Gastrocnemius medialis (tissue), 4 donors: Measurements from ENCODE around the gene SKA2. TPM values are rescaled to one million over a fixed set of nuclear protein-coding genes. Genes with fewer than 3 reads are reported as not detected.

ENCODE experiments used
- ATAC-seq, 2 donors: fragments of 150-250 bp; one replicate each; pipeline ENCODE4 v1.9.1; 2016
- DNase-seq, 2 donors: peaks; one replicate each; pipeline ENCODE4 v3.0.0-alpha.2; 2019
- H3K27ac ChIP-seq, 4 donors: fragments of 200-600 bp; sonication (generic); 1 replicate in 1 of 4; 2 replicates in 3 of 4; pipeline ENCODE4 v1.5.1; 2016 to 2018; ENCODE audit warnings: mild to moderate bottlenecking in 2 of 4, moderate library complexity in 1 of 4
- H3K27me3 ChIP-seq, 3 donors: fragments of 200-600 bp; sonication (generic) in 2 of 3; 1 replicate in 1 of 3; 2 replicates in 2 of 3; pipeline versions ENCODE4 v1.5.1 to v1.6.0; 2016 to 2019; ENCODE audit warnings: mild to moderate bottlenecking in 1 of 3, moderate library complexity in 1 of 3
- H3K36me3 ChIP-seq, 2 donors: fragments of 200-600 bp; sonication (generic) in 1 of 2; one replicate each; pipeline ENCODE4 v1.5.1; 2017 to 2018
- H3K4me1 ChIP-seq, 2 donors: fragments of 200-600 bp; sonication (generic) in 1 of 2; one replicate each; pipeline ENCODE4 v1.5.1; 2016 to 2017; ENCODE audit warnings: mild to moderate bottlenecking in 2 of 2
- H3K4me3 ChIP-seq, 4 donors: fragments of 200-600 bp; sonication (generic) in 3 of 4; 1 replicate in 1 of 4; 2 replicates in 3 of 4; pipeline ENCODE4 v1.5.1; 2016 to 2019; ENCODE audit warnings: mild to moderate bottlenecking in 2 of 4
- H3K9me3 ChIP-seq, 3 donors: fragments of 200-600 bp; sonication (generic) in 2 of 3; 1 replicate in 1 of 3; 2 replicates in 2 of 3; pipeline ENCODE4 v1.5.1; 2016 to 2019
- POLR2A ChIP-seq, 2 donors: fragments of 450-650 bp; IDR thresholded peaks; one replicate each; pipeline ENCODE4 v1.6.1; 2017; ENCODE audit warnings: antibody characterized with exemption in 2 of 2, mild to moderate bottlenecking in 2 of 2, moderate library complexity in 2 of 2
- in situ Hi-C, 4 donors: fragments of 200-750 bp; cut with MboI; loops; one replicate each; pipeline versions ENCODE4 v1.15.0 to v1.8.0; 2017; ENCODE audit warnings: low sequenced_read_pairs in 4 of 4
- intact Hi-C: fragments of 100-400 bp; cut with DNase I; formaldehyde crosslinking; loops from one replicate; pipeline ENCODE4 v1.15.1; 2023; ENCODE audit warnings: low total_unique reads
- total RNA-seq, 4 donors: library from RNA; depleted of rRNA; stranded (reverse); fragments of >200 nt; gene quantifications; one replicate each; pipeline versions ENCODE4 v1.1.0 to v1.2.3, GENCODE V29; 2016
- TF ChIP-seq, protein P1 (sequence below), 5 experiments: fragments of 450-650 bp in 3 of 5; fragments of 200-600 bp in 2 of 5; sonication (generic) in 2 of 5; IDR thresholded peaks in 4 of 5; conservative IDR thresholded peaks in 1 of 5; 1 replicate in 4 of 5; 2 replicates in 1 of 5; pipeline ENCODE4 v1.5.1; 2016 to 2019; ENCODE audit warnings: antibody characterized with exemption in 5 of 5, mild to moderate bottlenecking in 3 of 5, moderate library complexity in 3 of 5

Gene SKA2
- total RNA-seq, 4 donors from 2014 or later = 4.1 to 17.8 (median 8.7) TPM

DNA sequence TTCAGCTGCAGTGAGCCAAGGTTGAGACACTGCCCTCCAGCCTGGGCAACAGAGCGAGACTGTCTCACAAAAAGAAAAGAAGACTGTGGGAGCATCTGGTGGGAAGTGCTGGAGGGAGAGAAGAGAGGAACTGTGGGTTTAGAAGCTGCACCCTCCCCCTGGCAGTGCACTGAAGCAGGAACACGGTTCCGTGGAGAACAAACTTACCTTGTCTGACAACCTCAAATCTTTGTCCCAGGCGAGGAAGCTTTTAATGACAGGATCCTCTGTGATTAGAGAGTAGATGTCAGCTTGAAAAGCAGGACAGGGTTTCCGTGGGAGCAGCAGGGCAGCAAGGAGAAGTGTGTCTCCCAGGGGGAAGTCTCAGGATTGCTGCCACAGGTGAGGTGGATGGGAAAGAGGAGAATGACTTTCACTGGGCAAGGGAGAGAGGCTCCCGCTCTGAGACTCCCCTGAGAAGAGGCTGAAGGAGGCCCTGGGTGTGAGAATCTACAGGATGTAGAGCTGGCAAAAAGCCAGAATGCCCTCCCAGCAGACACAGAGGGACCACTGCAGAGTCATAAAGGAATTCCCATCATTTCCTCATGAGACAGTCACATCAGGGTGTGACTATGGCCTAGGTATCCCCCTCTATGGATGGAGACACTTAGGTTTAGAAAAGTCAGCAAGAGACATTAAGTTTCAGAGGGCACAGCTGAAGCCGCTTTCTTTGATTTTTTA lies 23.4 kb upstream of the SKA2 start:
- DNase-seq = no peak
- H3K4me1 ChIP-seq = no peaks in the 10 kb centered on the region
- no peak overlapping the region for H3K27ac ChIP-seq
- H3K9me3 ChIP-seq = no peaks in the 10 kb centered on the region
- no peak overlapping the region for H3K4me3 ChIP-seq
- H3K36me3 ChIP-seq = no peaks in the 10 kb centered on the region
- H3K27me3 ChIP-seq = no peaks in the 10 kb centered on the region
- in situ Hi-C loops (no loop called here), intact Hi-C loops (no loop called here)
- TF ChIP-seq POLR2A (IDR thresholded peaks at IDR 0.05) = no peak
- TF ChIP-seq, protein P1, sequence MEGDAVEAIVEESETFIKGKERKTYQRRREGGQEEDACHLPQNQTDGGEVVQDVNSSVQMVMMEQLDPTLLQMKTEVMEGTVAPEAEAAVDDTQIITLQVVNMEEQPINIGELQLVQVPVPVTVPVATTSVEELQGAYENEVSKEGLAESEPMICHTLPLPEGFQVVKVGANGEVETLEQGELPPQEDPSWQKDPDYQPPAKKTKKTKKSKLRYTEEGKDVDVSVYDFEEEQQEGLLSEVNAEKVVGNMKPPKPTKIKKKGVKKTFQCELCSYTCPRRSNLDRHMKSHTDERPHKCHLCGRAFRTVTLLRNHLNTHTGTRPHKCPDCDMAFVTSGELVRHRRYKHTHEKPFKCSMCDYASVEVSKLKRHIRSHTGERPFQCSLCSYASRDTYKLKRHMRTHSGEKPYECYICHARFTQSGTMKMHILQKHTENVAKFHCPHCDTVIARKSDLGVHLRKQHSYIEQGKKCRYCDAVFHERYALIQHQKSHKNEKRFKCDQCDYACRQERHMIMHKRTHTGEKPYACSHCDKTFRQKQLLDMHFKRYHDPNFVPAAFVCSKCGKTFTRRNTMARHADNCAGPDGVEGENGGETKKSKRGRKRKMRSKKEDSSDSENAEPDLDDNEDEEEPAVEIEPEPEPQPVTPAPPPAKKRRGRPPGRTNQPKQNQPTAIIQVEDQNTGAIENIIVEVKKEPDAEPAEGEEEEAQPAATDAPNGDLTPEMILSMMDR (IDR thresholded peaks at IDR 0.05 in 4 of 5, conservative IDR thresholded peaks at IDR 0.05 in 1 of 5) = no peak
- no peak for ATAC-seq

GRCh38 chr17:59175076-59175475 lies 20.1 kb upstream of the SKA2 start:
- H3K27ac ChIP-seq = no peak overlapping the region
- no peak overlapping the region for H3K4me3 ChIP-seq
- no peak for DNase-seq
- H3K27me3 ChIP-seq = no peaks in the 10 kb centered on the region
- intact Hi-C loops = no loop called here
- no peak for ATAC-seq
- no peaks in the 10 kb centered on the region for H3K9me3 ChIP-seq
- in situ Hi-C loops = no loop called here
- TF ChIP-seq, protein P1 (IDR thresholded peaks at IDR 0.05 in 4 of 5, conservative IDR thresholded peaks at IDR 0.05 in 1 of 5) = no peak
- TF ChIP-seq POLR2A (IDR thresholded peaks at IDR 0.05) = no peak
- H3K4me1 ChIP-seq = no peaks in the 10 kb centered on the region
- no peaks in the 10 kb centered on the region for H3K36me3 ChIP-seq

GRCh38 chr17:59174671-59175070 lies 19.7 kb upstream of the SKA2 start:
- H3K4me3 ChIP-seq = no peak overlapping the region
- H3K27me3 ChIP-seq = no peaks in the 10 kb centered on the region
- DNase-seq (no peak), ATAC-seq (no peak)
- no peaks in the 10 kb centered on the region for H3K4me1 ChIP-seq
- in situ Hi-C loops (no loop called here), intact Hi-C loops (no loop called here)
- H3K36me3 ChIP-seq = no peaks in the 10 kb centered on the region
- H3K27ac ChIP-seq = no peak overlapping the region
- TF ChIP-seq POLR2A (IDR thresholded peaks at IDR 0.05) = no peak
- TF ChIP-seq, protein P1 (IDR thresholded peaks at IDR 0.05 in 4 of 5, conservative IDR thresholded peaks at IDR 0.05 in 1 of 5) = no peak
- no peaks in the 10 kb centered on the region for H3K9me3 ChIP-seq

DNA sequence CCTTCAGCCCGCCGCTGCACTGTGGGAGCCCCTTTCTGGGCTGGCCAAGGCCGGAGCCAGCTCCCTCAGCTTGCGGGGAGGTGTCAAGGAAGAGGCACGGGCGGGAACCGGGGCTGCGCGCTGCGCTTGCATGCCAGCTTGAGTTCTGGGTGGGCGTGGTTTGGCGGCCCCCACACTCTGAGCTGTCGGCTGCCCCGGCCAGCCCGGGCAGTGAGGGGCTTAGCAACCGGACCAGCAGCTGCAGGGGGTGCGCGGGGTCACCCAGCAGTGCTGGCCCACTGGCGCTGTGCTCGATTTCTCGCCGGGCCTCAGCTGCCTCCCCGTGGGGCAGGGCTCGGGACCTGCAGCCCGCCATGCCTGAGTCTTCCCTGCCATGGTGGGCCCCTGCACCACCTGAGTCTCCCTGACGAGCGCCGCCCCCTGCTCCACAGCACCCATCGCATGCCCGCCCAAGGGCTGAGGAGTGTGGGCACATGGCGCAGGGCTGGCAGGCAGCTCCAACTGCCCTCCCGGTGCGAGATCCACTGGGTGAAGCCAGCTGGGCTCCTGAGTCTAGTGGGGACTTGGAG lies 17.5 kb upstream of the SKA2 start:
- intact Hi-C loops = no loop called here
- DNase-seq (no peak), ATAC-seq (no peak)
- no peak overlapping the region for H3K4me3 ChIP-seq
- in situ Hi-C loops = no loop called here
- H3K27me3 ChIP-seq = no peaks in the 10 kb centered on the region
- TF ChIP-seq POLR2A (IDR thresholded peaks at IDR 0.05) = no peak
- TF ChIP-seq, protein P1 (IDR thresholded peaks at IDR 0.05 in 4 of 5, conservative IDR thresholded peaks at IDR 0.05 in 1 of 5) = no peak
- H3K4me1 ChIP-seq = no peaks in the 10 kb centered on the region
- no peaks in the 10 kb centered on the region for H3K36me3 ChIP-seq
- no peak overlapping the region for H3K27ac ChIP-seq
- H3K9me3 ChIP-seq = no peaks in the 10 kb centered on the region
